ENCODE data around the gene USP34. TPM values are rescaled to one million over a fixed set of nuclear protein-coding genes. Genes with fewer than 3 reads are reported as not detected.
"Not testable (repeated sequence)": the region's sequence is repeated elsewhere in the genome, so short reads cannot be mapped to it uniquely, and the experiment has no call there.

USP34 gene
- total and polyA plus RNA-seq, 2 experiments from 2014 or later = 36.8 to 125 TPM

- peaks cover 5% of the 10 kb centered on the region for H4K20me1 ChIP-seq (ENCODE audit: insufficient read depth, poor library complexity, severe bottlenecking)
- no peak overlapping the region for H2AFZ ChIP-seq
- no peaks in the 10 kb centered on the region for H3K9me3 ChIP-seq (ENCODE audit: low read depth)
- no peak overlapping the region for H3K27ac ChIP-seq
- TF ChIP-seq EZH2 (IDR thresholded peaks at IDR 0.05; ENCODE audit: borderline replicate concordance) (no peak), CTCF (IDR thresholded peaks at IDR 0.05; ENCODE audit: poor library complexity) (no peak), EZH2phosphoT487 (IDR thresholded peaks at IDR 0.05; ENCODE audit: low read depth, severe bottlenecking, unreplicated experiment) (no peak)
- H3K9me2 ChIP-seq (replicated peaks; ENCODE audit: insufficient read depth) = no peaks in the 10 kb centered on the region
- peaks cover 3% of the 10 kb centered on the region for H3K36me3 ChIP-seq (replicated peaks; ENCODE audit: insufficient read depth, low read depth)
- H3K79me2 ChIP-seq = peaks cover 32% of the 10 kb centered on the region
- no peaks in the 10 kb centered on the region for H3K27me3 ChIP-seq
- no peak overlapping the region for H3K4me3 ChIP-seq
- H3K4me1 ChIP-seq (ENCODE audit: insufficient read depth) = no peaks in the 10 kb centered on the region
- DNase-seq (ENCODE audit: low spot score) = no peak
- H3K4me2 ChIP-seq = no peak overlapping the region
- WGBS (ENCODE audit: low lambda C conversion rate, missing lambda C conversion rate) = 91% methylated on average over 6 of the region's 6 CpGs
Measured at GRCh38 chr2:61478086-61478485, 7.2 kb upstream of the USP34 start.

GRCh38 chr2:61476929-61477589, 6.2 kb upstream of the USP34 start:
- peaks cover 36% of the 10 kb centered on the region for H3K79me2 ChIP-seq
- H3K4me1 ChIP-seq (ENCODE audit: insufficient read depth); H3K9me2 ChIP-seq (replicated peaks; ENCODE audit: insufficient read depth); H3K27me3 ChIP-seq; H3K4me2 ChIP-seq; H3K27ac ChIP-seq; H3K36me3 ChIP-seq (replicated peaks; ENCODE audit: insufficient read depth, low read depth); H3K4me3 ChIP-seq; H4K20me1 ChIP-seq (ENCODE audit: insufficient read depth, poor library complexity, severe bottlenecking); DNase-seq (ENCODE audit: low spot score); H2AFZ ChIP-seq; H3K9me3 ChIP-seq (ENCODE audit: low read depth): not testable (repeated sequence)
- WGBS (ENCODE audit: low lambda C conversion rate, missing lambda C conversion rate) = 98% methylated on average over 12 of the region's 12 CpGs

- Histone ChIP-seq H3K27me3 (no peaks in the 10 kb centered on the region), H3K27ac (peak overlapping the region; percentile 99), H3K4me2 (peak overlapping the region; percentile 89), H4K20me1 (ENCODE audit: insufficient read depth, poor library complexity, severe bottlenecking) (peaks cover 25% of the 10 kb centered on the region), H2AFZ (peak overlapping the region; percentile 83), H3K9me2 (replicated peaks; ENCODE audit: insufficient read depth) (no peaks in the 10 kb centered on the region), H3K4me1 (ENCODE audit: insufficient read depth) (peaks cover 22% of the 10 kb centered on the region), H3K9me3 (ENCODE audit: low read depth) (no peaks in the 10 kb centered on the region), H3K4me3 (peak overlapping the region; percentile 62), H3K36me3 (replicated peaks; ENCODE audit: insufficient read depth, low read depth) (no peaks in the 10 kb centered on the region), H3K79me2 (peaks cover 54% of the 10 kb centered on the region)
- DNase-seq (ENCODE audit: low spot score) = peak; percentile 66
- TF ChIP-seq EZH2phosphoT487 (IDR thresholded peaks at IDR 0.05; ENCODE audit: low read depth, severe bottlenecking, unreplicated experiment) (no peak), EZH2 (IDR thresholded peaks at IDR 0.05; ENCODE audit: borderline replicate concordance) (no peak), CTCF (IDR thresholded peaks at IDR 0.05; ENCODE audit: poor library complexity) (no peak)
- WGBS (ENCODE audit: low lambda C conversion rate, missing lambda C conversion rate) = 36% methylated on average over 19 of the region's 19 CpGs
Measured at GRCh38 chr2:61471905-61472805, 1.3 kb upstream of the USP34 start.

All from hepatocyte (in vitro differentiated cells).